GM19240 (cell line): ENCODE data around the gene SPX.

ENCODE experiments used
- DNase-seq: peaks from one replicate; pipeline ENCODE4 v3.0.0; 2011; ENCODE audit warnings: low spot score; ENCODE audit not compliant: insufficient read length

Gene SPX

DNA sequence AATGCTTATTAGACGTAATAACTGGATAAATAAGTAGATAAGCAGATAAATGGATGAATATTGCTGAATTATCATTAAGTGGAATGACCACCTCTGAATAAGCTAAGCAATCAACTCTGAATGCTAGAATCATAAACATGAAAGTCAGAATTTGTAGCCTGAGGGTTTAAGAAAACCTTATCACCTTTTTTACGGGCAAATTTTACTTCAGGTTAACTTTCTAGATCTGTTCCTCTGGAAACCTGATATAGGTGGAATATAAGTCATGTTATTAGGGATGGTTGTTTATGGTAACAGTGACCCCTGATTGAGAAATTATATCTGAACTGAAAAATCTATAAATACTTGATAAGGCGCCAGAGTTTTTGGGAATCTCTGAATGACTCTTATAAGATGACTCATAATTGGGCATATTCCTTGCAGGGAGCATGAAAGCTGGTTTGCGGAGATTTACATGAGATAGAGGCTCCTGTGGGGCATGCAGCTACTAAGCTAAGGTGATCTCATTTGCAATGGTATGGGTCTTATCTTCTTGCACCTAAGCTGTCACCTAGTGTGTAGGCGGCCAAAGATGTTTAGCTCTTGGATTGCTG lies 12.1 kb downstream of the SPX start:
- DNase-seq = no peak

DNA sequence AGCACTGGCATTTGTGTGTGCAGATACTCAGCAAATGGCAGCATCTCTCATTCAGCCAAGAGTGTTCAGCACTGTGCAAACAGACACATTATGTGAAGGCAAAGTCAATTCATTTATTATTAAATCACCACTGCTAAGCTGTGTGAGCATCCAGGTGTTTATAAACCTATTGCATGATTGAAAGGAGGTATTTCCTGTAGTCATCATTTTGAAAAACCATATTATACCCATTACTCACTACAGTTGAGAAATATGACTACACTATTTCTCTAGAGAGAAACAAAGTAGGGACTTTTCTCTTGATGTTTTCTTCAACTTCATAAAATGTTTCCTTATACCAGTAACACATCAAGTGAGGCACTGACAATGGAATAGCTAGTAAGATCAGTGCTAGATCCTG lies 13.7 kb downstream of the SPX start:
- no peak for DNase-seq

DNA sequence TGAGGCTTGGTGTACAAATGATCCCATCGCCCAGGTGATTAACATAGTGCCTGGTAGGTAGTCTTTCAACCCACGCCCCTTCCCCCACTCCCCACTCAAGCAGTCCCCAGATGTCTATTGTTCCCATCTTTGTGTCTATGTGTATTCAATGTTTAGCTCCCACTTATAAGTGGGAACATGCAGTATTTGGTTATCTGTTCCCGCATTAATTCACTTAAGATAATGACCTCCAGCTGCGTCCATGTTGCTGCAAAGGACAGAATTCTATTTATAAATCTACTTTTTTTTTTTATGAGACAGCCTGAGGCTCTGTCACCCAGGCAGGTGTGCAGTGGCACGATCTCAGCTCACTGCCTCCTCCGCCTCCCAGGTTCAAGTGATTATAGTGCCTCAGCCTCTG lies 15.7 kb downstream of the SPX start:
- no peak for DNase-seq

DNA sequence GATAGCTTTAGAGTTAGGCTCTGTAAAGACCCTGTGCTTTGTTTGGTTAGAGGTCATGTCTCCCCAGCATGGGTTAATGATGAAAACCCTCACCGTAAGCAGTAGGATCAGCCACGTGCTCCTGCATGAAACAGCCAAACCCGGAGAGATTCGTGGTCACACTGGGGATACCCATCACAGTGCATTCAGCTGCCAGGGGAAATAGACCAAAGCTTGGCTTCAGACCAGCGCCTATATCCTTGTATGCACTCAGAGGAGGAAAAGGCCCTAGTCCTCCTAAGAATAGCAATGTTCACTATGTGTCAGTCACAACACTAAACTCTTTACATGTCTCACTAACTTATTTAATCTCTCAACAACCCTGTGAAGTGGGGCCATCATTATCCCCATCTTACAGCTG lies 16.3 kb downstream of the SPX start:
- no peak for DNase-seq

DNA sequence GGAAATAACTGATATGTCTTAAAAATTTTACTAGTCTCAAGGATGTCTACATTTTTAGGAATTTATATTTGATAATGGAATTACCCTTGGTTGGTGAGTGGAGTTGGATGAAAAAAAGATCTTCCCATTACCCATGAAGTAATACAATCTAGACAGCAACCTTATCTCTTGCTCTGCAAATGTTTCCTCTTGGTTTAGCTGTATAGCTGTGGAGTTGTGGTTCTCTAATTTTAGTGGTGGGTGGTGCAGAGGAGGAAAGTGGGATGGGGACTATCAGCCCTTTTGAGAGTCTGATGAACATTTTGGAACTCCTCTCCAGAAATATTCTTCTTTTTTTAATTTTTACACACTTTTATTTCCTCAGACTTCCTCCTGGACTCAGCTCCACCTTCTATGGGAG lies 17.1 kb downstream of the SPX start:
- no peak for DNase-seq

DNA sequence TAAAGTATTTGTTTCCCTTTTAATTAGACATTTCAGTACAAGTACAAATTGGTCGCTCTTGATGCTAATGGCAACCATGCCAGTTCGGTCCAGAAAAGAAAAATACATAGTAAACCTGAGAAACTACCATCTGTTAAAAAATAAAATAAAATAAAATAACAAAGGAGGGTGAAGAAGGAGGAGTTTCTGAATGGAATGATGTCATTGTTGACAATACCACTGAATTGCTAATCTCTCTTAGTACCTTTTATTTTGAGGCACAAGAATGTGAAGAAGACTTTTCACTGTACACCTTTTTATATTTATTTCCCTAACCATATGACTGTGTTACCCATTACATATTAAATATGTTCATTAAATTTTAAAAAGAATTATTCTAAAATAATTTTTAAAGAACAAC lies 19.5 kb downstream of the SPX start:
- DNase-seq = no peak

DNA sequence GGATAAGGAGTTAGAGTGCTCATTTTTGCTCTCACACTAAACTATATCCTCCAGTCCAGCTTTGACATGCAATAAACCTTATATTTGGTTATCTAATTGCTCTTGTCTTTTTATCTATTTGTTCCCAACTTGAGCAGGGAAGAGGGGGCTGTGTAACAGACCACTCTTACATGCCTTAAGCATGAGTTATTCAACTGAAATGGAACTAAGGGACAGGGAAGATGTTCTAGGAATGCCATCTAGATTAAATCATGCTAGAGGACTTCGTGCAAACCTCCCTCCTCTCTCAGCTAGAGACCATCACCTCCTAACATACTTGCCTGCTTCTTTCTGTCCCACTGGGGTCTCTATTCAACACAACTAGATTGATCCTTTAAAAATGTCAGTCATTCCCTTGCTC lies 20.6 kb downstream of the SPX start:
- no peak for DNase-seq

DNA sequence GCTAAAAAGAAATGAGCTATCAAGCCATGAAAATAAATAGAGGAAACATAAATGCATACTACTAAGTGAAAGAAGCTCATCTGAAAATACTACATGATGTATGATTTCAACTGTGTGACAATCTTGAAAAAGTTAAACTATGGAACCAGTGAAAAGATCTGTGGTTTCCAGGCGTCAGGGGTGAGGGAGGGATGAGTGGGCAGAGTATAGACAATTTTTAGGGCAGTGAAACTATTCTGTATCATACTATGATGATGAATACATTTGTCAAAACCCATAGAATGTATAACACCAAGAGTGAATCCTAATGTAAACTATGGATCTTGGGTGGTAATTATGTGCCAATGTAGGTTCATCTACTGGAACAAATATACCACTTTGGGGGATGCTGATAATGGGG lies 21.3 kb downstream of the SPX start:
- no peak for DNase-seq

DNA sequence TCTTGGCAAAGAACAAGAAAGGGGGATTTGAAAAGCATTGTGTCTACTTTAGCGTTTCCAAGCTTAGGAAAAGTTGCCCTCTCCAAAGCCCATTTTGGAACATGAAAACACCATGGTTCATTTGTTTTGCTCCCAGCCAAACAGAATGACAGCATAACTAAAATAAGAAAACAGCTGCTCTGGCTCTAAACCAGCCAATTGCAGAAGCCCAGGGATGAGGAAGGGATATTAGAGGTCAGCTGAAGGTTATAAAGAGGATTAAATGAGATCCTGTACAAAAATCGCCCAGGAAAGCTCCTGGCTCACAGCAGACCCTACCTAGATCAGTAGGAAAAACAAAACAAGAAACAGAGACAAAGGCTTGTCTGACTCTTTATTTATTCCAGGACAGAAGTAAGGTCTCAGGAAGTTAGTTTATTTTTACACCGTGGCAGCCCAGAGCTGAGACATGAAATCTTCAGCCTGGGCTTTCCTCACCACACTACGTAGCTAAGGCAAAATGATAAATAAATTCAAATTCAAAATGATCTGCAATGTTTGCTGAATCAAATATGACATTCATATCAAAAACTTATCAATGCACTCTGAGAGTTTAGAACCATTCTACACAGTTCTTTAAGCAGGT lies 25.9 kb downstream of the SPX start:
- DNase-seq = no peak

DNA sequence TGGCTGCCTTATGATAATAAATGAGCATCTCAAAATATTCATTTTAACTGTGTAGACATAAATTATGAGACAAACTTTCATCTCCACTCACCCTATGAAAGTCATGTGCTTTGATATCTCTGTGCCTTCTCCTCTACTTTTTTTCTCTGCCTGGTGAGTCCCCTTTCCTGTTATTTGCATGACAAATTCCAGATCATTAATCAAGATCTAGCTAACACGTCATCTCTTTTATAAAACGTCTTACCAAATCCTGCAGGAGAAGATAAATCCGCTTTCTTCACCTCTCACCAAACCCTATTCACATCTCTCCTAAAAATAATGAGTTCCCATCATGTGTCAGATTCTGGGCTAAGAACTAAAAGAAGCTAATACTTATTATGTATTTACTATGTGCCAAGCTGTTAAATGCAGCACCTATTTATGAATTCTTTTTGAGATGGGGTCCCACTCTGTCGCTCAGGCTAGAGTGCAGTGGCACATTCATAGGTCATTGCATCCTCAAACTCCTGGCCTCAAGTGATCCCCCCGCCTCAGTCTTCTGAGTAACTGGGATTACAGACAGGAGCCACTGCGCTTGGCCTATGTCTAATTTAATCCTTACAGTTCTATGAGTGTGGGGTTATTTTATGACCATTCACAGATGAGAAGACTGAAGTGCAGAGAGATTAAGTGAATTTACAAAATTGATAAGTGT lies 26.7 kb downstream of the SPX start:
- DNase-seq = no peak

DNA sequence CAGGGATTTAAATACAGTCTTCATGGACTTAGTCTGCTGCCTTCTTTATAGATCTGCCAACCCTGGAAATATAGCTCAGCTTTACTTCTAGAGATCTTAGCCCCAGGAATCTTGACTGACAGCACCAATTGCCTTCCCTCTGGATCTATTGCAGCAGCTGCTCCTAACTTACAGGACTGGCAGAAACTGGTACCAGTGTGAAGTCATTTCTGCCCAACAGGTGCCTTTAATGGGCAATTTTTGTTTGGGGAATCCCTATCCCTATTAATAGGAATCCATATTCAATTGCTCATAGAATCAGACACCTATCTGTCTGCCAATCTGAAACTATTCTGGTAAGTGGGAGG lies 27.2 kb downstream of the SPX start:
- no peak for DNase-seq

DNA sequence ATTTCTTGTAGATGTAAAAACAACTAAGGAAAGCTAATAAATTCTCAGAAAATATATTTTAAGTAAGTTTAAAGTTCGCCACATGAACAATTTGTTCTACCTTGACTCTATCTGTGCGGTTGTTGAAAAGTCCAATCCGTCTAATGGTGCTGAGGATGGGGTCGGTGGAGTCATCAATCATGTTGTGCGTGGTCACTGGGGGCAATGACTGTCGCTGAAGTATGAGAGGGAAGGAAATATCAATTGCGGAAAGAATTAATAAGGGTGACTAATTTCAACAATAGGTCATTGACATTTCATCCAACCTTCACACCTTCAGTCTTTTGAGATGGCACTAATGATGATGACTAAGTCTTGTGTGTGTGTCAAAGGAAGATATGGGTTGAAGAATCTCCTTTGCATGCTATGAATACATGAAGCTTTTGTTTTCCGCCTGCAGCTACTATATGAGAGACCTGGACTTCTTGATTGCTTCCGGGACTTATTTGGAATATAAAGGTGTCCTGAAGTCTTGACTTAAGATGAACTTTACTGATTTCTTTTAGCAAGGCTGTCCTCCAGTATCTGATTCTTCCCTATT lies 32.1 kb downstream of the SPX start:
- DNase-seq = no peak

DNA sequence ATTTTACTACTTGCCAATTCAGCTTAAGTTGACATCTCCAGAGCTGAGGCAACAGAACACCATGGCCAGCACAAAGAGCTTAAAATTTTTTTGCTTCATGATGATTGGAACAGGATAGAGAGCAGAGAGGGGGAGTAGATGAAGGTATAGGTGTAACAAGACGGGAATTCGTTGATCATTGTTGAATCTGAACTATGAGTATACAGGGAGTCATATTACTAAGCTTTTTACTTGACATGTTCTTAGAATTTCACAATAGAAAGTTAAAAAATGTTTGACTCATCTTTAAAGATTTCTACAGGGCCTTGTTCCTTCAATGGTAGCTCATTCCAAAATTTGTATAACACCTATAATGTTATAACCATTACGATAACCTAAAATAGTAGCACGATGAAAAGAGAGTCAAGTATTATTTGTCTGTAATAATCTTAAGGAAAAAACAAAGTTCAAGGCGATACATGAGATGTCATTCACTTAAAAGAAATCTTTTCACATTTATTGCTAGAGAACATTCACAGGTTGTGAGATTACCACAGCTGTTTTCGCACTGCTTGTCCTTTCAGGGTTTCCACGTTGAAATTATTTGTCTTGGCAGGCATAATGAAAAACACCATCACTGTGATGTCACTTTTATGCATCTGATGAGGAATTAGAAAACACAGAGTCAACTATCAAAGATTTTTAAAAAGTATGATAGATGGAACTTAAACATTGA lies 33.9 kb downstream of the SPX start:
- DNase-seq = no peak

DNA sequence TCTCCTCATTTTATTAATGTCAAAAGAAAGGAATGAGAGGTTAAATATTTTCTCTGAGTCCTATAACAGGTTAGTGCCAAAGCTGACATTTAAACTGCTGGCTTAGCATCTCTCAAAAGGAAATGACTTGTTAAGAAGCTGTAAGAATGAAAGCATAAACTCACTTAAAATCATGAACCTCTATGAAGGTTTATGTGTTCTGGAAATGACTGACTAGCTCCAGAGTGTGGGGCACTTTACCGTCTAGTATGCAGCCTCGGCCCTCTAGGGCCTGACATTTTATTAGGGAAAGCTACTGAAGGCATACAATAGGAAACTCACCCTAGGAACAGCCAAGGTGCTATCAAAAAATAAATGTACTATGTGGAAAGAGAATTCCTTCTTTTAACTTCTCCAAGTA lies 35.1 kb downstream of the SPX start:
- DNase-seq = no peak

DNA sequence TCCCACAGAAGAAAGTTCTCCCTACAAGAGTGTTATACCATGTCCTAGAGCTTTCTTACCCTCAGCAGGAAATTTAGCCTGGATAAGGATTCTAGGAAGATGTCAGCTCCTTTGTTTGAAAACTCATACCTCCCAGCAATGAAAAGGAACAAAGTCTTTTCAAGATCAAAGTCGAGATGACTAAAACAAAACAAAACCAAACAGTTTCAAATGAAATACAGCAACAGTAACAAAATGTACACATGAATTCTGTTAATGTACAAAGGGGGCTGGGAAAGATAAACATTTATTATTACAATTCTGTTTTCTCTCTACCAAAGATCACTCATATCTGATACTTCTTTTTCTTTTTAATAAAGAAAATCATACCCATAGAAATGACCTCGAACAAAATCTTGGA lies 36.8 kb downstream of the SPX start:
- DNase-seq = no peak

DNA sequence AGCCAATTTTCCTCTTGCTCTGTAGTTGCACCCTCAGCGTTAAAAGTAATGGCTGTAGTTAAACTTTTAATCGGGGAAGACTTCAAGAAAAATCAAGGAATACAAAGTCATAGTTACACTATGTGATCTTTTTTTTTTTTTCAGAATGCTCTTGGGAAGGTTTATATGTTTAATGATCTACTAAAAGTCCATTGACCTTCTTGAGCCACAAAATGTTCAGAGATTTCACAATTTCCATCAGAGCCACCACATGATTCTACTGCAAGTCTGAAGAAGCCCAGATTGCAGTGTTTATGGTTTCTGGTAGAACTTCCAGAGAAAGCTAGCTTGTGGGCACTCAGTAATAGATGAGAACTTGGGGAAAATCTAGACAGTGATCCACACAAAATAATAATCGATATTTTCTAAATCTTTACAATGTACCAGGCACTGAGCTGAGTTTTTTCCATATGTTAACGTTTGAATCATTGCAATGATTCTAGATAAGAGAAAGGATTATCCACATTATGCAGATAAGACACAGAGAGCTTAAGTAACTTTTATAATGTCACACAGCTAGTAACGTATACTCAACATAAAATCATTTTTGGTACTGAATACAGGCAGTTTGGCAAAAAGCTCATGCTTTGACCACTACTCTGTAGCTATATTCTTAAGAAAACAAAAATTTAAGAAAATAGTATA lies 40.3 kb downstream of the SPX start:
- DNase-seq = no peak

DNA sequence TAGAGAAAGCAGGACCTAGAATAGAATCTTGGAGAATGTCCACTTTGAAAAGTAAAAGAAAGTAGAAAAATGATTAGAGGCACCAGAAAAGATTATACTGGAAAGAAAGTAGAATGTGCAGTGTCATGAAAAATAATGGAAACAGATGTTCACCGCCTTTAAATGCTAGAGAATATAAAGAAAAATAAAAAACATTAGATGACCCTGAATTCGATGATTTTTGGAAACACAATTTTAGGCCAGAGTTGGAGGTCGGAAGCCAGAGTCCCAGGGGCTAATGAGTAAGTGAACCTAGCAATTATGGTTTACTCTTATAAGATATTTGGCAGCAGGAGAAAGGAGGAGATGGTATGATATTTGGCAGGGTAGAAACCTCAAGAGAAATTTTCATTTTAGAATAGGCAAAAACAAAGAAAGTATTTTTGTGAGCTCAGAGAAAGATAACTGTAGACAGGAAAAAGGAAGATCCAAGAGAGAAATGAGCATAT lies 40.9 kb downstream of the SPX start:
- DNase-seq = no peak

DNA sequence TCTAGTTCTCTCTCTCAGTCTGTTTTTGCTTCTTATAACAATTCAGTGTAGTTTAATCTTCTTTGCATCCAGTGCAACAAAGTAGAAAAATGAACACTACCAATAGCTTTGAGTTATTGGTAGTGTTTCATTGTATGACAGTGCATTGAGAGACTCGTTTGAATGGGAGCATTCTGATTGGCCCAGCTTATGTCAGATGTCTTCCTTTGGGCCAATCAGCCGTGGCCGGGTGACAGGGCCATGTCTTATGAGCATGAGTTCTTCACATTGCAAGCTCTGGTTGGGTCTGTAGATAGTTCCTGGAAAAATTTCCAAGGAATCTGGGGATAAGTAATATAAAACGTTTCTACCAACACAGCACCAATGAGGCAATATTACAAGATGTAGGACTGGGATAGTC lies 42.0 kb downstream of the SPX start:
- DNase-seq = no peak

DNA sequence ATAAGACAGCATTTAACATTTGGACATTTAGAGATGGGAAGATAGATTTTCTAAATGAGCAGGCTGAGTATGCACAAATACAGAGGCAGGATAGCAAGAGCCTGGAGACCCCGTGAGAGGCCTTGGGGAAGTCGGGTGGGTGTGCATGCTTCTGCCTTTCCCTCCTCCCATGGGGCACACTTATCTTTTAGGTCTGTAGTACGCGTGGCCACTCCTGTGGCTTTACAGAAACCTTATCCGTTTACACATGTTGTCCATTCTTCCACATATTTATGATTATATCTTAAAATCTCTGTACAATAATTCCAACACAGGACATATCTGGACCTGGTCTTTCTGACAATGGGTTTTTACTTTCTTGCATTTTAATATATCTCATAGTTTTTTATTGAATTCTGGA lies 45.0 kb downstream of the SPX start:
- no peak for DNase-seq

DNA sequence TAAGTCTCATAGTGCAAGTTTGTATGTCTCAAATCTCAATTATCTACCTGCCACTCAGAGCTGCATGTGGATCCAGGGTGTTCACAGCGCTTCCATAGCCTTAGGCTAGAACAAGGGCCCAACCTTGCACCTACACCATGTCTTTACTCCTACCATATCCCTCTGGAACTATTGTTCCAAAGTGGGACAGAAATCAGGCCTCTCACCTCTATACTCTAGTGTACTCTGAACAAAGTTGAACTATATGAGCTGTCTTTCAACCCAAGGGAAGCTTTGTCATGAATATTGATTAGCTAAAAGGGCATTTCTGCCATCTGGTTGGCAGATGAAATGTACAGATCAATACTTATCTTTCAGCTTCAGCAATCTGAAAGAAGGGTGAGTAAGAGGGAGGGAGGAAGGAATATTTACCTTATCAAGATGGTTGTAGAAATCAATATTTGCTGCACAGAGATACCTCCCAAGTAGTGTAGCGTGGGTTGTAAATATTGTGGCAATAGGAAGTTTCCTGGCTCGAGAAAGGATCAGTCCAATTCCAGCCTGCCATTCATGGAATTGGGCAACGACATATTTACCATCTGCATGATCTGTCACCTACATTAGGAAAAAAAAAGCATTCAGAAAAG lies 47.8 kb downstream of the SPX start:
- DNase-seq = no peak

DNA sequence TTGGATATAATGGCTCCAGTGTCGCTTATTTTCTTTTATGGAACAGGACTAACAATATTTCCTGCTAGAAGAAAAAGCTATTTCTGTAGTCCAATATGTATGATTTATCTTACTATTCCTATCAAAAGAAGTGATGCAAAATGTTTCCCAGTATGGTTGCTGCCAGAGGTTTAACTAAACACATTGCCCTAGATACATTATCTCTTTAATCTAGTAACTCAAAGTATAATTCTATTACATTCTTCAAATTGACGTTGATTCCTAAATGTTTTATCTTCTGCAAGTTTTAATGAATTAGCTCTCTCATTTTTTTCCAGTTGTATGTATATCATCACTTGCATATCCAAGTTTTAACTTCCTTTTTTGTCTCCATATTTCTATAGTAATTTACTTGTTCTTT lies 50.3 kb downstream of the SPX start:
- DNase-seq = no peak
